HG03439 (cell line): ENCODE data around the gene SUGCT.

Source experiments
- ATAC-seq: cut with Tn5 transposase; IDR thresholded peaks from one replicate; pipeline ENCODE4 v1.9.1; 2021; ENCODE audit warnings: mild to moderate bottlenecking, moderate library complexity; ENCODE audit not compliant: unreplicated experiment

The SUGCT gene

DNA sequence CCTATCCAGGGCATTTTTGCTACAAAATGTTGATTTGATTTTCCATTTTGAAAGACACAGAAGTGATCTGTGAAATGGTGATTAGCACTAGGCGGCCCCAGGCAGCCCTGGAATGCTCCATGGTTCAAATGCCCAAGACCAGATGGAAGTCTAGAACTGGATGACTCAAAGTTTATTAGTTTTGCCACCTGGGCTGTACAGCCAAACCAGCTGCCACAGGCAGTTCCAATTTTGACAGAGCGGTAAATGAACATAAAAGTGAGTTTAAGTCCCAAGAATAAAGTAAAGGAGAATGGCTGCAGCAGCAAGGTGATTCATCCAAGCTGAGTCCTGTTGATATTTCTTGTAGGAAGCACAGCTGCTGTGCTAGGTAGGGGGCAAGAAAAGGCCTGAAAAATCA, 180.5 kb downstream of the SUGCT start:
- ATAC-seq, result no peak

- ATAC-seq, result no peak
Observed at GRCh38 chr7:40316176-40316575, 181.4 kb downstream of the SUGCT start.

GRCh38 chr7:40324914-40325313, 190.1 kb downstream of the SUGCT start:
- no peak for ATAC-seq

DNA sequence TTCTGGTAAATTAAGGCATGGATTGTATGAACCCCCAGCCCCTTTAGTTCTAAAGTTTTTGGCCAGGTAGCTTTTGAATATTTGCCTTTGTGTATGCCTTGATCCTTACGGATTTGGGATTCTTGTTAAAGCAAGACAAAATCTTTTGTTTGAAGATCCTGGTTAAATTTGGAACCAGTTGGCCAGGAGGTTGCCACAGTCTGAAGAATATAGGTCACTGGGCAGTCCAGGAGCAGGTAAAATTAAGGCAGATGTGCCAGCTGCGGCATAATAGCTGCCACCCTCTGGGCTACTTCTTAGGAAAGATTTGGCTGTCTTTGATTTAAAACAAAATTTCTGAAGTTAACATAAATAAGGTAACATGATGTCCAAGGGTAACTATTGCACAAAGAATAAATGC, 192.3 kb downstream of the SUGCT start:
- ATAC-seq, result no peak

DNA sequence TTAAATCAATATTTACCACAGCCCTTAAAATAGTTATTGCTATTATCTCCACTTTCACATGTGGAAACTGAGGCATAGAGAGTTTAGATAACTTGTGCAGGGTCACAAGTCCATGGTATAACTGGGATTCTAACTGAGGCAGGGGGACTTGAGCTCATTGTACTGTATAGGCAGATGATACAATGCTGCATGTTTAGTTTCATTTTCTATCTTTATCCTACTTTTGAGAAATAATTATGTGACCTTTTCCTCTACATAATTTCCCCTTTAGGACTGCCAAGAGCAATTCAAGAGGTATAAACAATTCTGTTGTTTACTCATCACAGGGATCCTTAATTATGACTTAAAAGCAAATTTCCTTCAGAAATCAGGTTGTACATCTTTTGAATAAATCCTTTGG, 193.1 kb downstream of the SUGCT start:
- no peak for ATAC-seq

- no peak for ATAC-seq
Observed at GRCh38 chr7:40329601-40330153, 194.9 kb downstream of the SUGCT start.

DNA sequence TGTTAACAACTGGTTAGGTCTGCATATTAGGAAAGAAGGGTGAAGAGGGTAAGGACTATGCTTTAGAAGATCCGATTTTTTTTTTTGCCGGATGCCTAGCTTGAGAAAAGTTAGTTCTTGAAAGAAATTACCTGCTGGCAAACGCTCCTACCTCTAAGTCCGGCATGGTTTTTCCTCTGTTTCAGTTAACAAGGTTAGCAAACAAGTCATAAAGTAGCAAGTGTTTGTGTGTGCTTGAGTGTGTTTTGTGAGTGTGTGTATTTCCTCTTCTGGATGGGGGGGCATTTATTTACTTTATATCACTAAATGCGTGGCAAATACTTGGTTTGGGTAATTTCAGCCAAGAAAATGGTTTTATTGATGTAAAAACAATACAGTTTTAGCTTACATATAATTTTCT, 195.6 kb downstream of the SUGCT start:
- ATAC-seq, result no peak

GRCh38 chr7:40331915-40332314, 197.1 kb downstream of the SUGCT start:
- no peak for ATAC-seq

GRCh38 chr7:40332516-40332915, 197.7 kb downstream of the SUGCT start:
- no peak for ATAC-seq

- no peak for ATAC-seq
Observed at GRCh38 chr7:40341836-40342235, 207.0 kb downstream of the SUGCT start.

DNA sequence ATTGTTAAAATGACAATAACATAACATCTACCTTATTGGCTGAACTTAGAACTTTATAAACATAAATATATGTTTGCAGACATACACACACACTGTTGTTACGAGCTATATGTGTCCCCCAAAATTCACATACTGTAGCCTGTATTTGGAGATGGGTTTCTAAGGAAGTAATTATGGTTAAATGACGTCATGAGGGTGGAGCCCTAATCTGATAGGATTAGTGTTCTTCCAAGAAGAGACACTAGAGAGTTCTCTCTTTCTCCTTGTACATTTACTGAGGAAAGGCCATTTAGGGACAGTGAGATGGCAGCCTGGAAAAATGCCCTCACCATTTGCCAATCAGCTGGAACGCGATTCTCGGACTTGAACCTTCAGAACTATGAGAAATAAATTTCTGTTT, 211.7 kb downstream of the SUGCT start:
- no peak for ATAC-seq

DNA sequence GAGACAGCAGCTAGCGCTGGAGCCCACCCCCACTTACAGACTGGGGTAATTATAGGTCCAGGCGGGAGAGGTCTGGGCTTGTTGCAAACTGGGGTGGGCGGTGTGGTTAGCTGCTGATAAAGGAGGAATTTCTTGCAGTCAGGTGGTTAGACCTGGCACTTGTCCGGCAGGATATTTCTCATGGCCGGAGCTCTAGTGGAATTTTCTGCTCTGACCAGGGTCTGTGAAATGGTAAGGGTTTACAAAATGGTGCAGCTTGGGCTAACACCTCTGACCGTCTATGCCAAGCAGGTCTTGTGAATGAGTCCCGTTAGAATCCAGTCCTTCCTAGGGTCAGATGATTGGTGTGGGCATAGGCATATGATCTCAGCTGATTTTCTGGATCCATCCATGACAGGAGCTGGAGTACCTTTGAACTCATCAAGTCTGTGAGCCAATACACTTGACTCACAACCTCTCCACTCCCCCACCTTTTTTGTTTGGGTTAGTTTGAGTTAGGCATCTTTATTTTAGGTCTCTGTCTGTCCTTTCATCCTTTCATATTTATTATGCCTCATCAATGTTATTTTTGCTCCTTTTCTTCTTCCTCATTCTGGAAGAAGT, 213.4 kb downstream of the SUGCT start:
- no peak for ATAC-seq

- ATAC-seq, result no peak
Observed at GRCh38 chr7:40350100-40350499, 215.3 kb downstream of the SUGCT start.

DNA sequence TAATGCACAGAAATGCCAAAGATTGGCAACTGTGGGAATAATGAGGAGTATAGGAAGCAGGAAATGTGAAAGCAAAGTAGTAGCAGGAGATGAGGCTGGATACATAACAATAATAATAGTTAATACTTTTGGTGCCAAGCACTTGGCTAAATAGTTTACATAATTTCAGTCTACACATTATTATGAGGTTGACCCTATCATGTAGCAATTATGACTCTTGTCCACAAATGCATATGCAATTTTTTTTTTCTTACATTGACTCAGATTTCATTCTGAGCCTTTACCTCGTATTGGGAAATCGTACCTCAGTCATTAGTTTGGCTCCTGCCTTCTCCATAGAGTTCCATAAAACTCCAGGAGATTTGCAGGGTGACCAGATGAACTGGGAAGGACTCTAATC, 219.9 kb downstream of the SUGCT start:
- no peak for ATAC-seq

GRCh38 chr7:40356312-40356711, 221.5 kb downstream of the SUGCT start:
- ATAC-seq, result no peak

- ATAC-seq, result no peak
Observed at GRCh38 chr7:40356871-40357709, 222.3 kb downstream of the SUGCT start.

- ATAC-seq, result no peak
Observed at GRCh38 chr7:40369641-40370277, 235.0 kb downstream of the SUGCT start.

- ATAC-seq, result no peak
Observed at GRCh38 chr7:40371806-40372440, 237.1 kb downstream of the SUGCT start.

- no peak for ATAC-seq
Observed at GRCh38 chr7:40374575-40374974, 239.8 kb downstream of the SUGCT start.

DNA sequence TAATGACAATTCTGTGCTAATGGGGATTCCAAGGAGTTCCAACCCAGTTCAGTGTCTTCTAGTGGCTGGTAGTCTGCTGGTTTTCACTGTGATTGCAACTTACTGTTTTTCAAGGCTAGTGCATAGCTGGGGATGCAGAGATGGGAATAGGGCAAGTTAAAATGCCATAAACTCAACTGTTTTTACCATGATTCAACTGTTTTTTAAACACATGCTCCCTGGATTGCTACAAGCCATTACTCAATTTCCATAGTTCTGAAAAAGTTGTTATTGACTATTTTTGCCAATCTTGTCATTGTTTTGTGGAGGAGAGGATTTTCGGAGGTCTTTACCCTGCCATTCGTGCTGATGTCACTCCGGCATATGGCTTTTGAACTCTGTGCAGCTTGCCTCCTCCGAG, 245.3 kb downstream of the SUGCT start:
- no peak for ATAC-seq

DNA sequence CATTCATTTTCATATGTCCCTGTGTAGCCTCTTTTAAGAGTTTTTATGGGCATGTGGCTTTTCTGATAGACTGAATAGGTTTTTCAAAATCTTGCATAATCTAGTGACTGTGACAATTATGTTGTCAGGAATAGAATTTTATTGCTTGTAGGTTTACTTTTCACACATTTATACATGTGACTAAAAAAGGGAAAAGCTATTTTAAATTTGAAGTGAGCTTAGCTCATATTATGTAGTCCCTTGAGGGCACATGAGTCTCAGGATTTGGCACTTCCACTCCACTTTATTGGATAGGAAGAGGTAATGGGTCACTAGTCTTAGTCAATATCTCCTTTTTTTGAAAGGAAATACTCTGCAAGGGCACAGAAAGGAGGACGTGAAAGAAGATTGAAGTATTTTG, 247.3 kb downstream of the SUGCT start:
- ATAC-seq, result no peak
